Right lung (tissue), 5 donors: Measurements from ENCODE around the gene WDR77. TPM values are rescaled to one million over a fixed set of nuclear protein-coding genes. Genes with fewer than 3 reads are reported as not detected.
A peak's percentile ranks its signal among the peaks of the same experiment; 100 is the strongest.

Source experiments
- DNase-seq, 2 donors: peaks; one replicate each; pipeline ENCODE4 v3.0.0-alpha.2; 2013
- polyA plus RNA-seq, 5 donors: library from polyadenylated mRNA; unstranded; fragments of 120-200 nt; gene quantifications; one replicate each; pipeline versions ENCODE4 v1.2.1 to v1.2.3, GENCODE V29; 2013; ENCODE audit warnings: inconsistent platforms in 1 of 5, low replicate concordance in 1 of 5; ENCODE audit not compliant: insufficient read length in 5 of 5, insufficient read depth in 1 of 5

Gene WDR77
- polyA plus RNA-seq, 5 donors = 43.6 to 58.7 (median 48.6) TPM

- no peak for DNase-seq
Measured at GRCh38 chr1:111442457-111442856, 6.6 kb downstream of the WDR77 start.

DNA sequence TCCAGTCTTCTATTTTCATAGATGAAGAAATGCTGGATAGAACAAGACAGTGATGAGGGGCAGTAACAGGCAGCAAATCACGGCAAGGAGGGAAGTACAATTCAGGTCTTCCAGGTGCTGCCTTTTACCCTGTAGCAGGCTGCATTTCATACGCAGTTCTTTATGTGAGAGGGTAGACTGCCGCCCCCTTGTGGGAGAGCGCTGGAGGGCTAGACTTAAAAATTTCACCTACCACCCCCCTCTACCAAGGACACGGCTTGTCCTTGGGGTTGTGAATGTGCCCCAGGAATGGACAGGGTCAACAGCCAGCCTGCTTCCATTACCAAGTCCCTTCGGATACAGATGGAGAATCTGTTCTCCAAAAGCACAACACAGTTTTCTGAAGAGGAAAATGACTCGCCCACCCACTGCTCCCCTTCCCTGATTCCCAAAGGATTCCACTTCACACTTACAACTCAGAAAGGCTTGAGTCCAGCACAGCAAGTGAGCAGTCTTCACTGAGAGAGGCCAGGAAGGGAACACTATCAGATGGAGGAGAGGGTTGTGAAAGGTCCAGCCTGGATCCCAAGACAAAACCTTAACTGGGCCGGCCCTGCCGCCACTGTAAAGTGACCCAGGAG lies 7.4 kb downstream of the WDR77 start:
- DNase-seq = no peak

DNA sequence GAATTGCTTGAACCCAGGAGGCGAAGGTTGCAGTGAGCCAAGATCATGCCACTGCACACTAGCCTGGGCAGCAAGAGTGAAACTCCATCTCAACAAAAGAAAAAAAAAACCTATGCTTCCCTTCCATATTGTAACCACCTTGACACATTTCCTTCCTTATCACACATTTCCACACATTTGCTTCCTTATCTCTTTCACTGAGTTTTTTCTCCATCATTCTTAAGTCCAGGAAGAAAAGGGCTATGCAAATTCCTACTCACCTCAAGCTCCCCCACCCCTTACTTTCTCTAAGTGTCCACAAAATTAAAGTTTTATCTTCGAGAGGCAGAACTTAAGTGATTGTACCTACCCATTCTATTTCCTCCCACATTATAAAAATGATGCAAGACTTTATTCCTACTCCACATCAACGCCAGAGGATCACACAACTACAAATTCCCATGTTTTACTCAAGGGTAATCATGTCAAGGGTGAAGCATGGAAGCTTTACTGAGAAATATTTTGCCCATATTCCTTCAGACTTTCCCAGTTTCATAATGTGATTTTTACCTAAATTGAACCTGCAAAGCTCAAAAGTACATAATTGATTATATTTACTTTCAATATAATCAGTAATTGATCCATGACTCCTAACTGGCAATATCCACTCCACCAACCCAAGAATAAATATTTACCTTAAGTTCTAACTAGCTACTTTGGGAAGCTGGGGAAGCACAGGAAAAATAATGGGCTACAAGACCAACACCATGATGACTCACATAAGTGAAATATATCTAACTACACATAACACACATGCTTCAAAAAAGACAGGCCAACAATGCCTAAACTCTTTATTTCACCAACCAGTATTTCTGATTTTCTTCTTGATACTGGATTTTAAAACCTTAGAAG lies 9.3 kb downstream of the WDR77 start:
- no peak for DNase-seq

GRCh38 chr1:111436726-111437125 lies 12.3 kb downstream of the WDR77 start:
- DNase-seq = no peak

DNA sequence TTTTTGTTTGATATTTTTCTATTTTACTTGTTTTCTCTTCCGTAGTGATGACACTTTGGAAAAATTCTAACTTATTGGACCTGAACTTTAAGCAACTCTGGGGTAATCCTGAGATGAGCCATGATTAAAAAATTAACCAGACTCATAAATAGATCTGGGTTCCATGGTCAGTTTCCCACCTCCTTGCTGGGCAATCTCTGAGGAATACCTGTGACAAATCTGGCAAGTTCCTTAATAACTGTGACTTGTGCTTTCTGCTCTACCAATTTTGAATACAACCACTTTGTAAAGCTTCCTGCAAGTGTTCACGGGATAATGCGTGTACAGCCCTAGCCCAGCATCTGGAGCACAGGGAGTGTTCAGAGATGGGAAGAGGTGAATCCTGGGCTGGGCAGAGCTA lies 24.8 kb downstream of the WDR77 start:
- no peak for DNase-seq

DNA sequence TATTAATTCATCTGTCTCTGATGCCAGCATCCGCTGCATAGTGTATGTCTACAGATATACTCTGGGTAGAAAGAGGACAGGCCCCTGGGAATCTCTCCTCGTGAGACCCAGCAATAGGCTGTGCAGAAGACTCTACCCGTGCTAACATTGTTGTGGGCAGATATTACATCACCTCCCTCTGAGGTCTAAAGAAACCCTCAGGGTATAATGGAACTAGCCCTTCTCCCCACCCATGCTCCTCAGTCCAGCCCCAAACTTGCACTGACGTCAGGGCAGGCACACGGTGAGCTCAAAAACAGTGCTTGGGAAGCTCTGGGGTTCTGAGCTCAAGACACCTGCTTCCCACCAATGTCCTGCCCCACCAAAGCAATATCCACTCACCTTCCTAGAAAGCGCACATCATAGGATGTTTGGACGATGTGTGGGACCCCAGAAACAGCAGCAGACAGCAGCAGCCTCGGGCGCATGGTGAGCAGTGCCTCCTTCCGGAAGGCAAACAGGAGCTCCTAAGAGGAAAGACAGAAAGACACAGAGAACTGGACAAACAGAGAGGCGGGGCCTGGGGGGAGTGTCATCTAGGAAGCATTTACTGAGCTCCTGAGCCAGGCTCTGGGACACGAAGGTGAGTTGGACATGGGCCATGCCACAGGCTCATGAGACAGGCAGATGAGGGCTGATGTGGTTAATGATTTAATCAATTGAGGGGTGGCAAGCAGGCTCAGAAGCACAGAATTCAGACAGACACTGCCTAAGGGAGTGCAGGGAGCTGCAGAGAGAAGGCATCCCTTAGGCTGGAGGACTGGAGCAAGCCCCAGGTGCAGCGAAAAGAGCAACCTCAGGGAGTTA lies 26.3 kb downstream of the WDR77 start:
- no peak for DNase-seq

DNA sequence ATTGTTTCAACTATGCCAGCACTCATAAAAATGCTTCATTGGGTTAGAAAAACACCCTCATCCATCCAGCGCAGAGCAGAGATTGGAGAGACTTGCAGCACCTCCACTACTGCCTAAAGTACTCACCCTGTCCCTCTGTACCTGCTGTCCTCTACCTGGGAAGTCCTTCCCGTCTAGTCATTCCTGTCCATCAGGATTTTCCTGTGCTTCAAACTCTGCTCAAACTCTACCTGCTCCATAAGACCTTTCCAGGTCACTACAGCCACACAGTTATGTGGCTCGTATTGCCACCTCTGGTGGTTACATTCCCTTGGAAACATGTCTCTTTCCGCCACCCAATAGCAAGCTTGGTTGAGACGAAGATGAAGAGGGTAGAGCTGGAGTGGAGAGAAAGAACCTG lies 28.7 kb downstream of the WDR77 start:
- no peak for DNase-seq

- DNase-seq = no peak
Measured at GRCh38 chr1:111419037-111419436, 30.0 kb downstream of the WDR77 start.

- no peak for DNase-seq
Measured at GRCh38 chr1:111417755-111418154, 31.3 kb downstream of the WDR77 start.

GRCh38 chr1:111415461-111415860 lies 33.6 kb downstream of the WDR77 start:
- no peak for DNase-seq

DNA sequence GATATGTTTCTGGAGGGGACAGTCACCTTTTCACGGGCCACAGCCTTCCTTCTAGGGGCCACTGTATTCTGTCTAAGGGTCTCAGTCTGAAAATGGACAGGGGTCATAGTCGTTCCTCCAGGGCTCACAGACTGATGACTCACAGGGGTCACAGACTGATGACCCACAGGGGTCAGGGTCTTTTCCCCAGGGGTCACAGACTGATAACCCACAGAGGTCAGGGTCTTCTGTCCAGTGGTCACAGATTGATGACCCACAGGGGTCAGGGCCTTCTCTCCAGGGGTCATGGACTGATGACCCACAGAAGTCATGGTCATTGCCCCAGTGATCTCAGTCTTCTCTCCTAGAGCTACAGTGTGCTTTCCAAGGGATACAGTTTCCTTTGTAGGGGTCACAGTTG lies 34.3 kb downstream of the WDR77 start:
- no peak for DNase-seq

DNA sequence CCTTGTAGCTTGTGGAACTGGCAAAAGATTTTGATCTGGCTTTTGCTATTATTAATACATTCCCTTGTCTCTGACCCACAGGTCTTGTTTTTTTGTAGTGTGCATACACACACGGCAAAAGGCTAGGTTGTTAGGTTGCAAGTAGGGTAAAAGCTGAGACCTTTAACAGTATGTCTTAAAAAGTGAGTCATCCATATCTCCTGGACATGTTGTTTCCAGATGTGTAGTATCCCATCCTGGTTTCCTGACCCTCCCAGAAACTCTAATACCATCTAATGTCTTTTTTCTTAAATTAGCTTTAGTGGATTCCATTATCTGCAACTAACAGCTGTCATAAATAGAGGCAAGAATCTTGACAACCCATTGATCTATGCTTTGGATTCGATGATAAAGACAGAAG lies 36.2 kb downstream of the WDR77 start:
- no peak for DNase-seq

DNA sequence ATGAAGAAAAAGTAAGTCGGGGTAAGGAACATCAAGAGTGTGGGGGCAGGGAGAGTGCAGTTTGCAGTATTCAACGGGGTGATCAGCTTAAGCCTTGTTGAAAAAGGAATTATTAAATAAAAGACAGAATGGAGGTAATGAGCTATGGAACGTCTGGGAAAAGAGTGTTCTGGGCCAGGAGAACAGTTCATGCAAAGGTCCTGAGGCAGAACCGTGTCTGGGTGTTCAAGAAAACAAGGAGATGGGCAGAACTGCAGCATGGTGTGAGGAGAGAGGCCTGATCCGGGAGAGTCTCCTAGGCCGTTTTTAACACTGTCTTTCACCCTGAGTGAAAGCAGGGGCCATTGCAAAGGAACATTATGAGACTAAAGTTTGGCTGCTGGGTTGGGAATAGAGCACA lies 41.8 kb downstream of the WDR77 start:
- no peak for DNase-seq

DNA sequence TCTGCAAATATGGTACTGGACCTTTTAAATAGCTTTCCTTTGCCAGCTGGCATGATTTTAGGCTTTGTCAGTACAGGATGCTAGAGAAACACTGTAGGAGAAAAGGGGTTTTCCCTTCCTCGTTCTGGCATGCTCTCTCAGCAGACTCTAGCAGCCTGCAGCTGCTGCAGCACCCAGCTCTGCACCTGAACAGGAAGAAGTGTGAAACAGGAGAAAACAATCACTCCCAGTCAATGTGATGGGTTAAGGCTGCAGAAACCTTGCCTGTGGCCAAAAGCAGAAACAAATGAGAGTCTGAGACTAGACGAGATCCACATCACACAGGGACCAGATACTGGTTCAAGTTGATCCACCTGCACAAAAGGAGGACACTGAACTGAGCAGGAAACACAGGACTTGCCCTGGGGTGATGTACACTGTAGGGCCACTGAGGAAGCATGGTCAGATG lies 42.7 kb downstream of the WDR77 start:
- peak; percentile 75 to 76 for DNase-seq

DNA sequence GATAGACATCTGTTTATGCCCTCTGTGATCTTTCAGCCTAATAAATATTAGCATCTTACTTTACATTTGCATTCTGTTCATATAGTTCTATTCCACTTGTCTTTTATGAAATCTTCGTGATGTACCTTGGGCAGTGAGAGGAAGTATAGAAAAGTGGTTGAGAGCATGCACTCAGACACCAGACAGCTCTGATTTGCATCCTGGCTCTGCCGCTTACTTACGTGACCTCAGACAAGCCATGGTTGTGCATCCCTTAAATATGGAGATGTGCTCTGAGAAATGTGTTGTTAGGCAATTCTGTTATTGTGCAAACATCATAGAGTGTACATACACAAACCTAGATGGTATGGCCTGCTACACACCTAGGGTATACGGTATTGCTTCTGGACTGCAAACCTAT lies 44.5 kb downstream of the WDR77 start:
- no peak for DNase-seq

GRCh38 chr1:111402083-111402482 lies 47.0 kb downstream of the WDR77 start:
- DNase-seq = no peak

- DNase-seq = peak; percentile 42 to 55
Measured at GRCh38 chr1:111399792-111400610, 49.1 kb downstream of the WDR77 start.

- no peak for DNase-seq
Measured at GRCh38 chr1:111392460-111392945, 56.6 kb downstream of the WDR77 start.

DNA sequence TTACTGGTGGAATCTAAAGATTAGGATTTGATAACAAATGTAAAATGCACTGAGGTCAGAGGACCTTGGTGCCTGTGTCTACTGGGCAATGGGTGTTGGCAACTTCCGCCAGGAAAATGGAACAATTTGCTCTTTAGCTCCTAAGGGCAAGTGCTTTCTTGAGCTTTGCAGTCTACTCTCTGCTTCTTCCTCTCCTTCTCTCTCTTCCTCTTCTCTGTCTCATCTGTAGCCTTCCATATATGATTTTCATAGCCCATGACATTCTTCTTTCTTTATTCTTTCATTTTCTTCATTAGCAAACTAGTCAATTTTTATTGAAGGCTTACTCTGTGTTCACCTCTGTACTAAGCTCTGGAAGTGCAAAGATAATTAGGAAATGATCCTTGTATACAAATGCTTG lies 57.0 kb downstream of the WDR77 start:
- no peak for DNase-seq
